Activated CD4-positive, alpha-beta T cell treated with anti-CD3 and anti-CD28 coated beads, Interleukin-2, Interleukin-4, amounts not matched to agents 100 ng/mL and 50 ng/mL, durations not matched to agents 16 hours and 8 hours (primary cell): ENCODE measurements around the gene HNMT.

Experiments
- DNase-seq: peaks from one replicate; pipeline ENCODE4 v3.0.0-alpha.2; 2020; ENCODE audit warnings: low spot score

The HNMT gene

DNA sequence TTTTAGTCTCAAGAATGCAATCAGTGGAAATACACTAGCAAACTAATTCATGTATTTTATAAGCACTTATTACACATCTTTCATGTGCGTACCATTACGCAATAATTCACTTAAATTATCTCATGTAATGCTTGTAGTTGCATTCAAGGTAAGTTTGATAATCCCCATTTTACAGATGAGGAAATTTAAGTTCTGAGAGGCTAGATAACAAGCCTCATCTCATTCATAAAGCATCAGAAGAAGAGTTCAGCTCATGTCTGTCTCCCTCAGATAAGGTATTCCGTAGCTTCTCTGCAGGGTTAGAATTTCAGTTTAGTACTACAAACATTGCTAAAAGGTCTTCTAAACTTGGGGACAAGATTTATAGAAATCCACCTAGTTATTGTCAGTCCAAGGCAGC is 47.8 kb downstream of the HNMT start:
- DNase-seq: no peak

DNA sequence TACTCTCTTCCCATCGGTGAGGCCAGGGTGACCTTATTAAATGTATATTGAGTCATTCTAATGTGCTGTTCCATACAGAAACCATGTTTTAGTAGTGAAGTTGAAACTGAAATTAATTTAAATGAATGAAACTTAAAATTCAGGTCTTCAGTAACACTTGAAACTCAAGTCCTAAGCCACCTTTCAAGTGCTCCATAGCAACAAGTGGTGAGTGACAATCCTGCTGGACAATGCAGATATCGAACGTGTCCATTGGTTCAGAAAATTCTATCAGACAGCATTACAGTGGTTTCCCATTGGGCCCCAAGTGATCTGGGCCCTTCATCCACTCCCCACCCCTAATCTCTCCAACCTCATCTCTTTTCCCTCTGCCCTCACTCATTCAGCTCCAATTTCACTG is 48.7 kb downstream of the HNMT start:
- no peak for DNase-seq

DNA sequence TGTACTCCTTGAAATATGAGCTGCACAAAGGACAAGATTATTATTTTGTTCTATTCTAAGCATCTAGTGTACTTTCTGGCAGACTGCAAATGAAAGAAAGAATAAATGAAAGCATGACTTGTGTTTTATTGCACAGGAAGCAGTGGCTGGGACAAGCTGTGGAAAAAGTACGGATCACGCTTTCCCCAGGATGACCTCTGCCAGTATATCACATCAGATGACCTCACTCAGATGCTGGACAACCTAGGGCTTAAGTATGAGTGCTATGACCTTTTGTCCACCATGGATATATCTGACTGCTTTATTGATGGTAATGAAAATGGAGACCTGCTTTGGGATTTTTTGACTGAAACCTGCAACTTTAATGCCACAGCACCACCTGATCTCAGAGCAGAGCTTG is 49.4 kb downstream of the HNMT start:
- no peak for DNase-seq

DNA sequence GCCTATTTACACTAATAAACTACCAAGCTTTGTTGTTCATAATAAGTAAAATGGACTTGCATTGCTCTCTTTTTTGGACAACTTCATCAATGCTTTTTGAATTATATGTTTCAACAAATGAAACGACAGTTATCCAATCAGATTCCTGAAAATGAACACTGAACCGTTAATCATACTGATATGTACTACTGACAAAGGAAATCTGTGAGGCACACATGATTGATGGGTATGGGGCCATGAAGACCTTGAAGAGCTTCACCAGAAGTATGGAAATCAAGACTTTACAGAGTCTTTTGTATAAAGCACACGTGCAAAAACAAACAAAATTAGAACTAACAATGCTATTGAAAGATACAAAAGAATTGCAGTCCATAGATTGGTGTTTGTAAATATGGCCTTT is 51.2 kb downstream of the HNMT start:
- no peak for DNase-seq

DNA sequence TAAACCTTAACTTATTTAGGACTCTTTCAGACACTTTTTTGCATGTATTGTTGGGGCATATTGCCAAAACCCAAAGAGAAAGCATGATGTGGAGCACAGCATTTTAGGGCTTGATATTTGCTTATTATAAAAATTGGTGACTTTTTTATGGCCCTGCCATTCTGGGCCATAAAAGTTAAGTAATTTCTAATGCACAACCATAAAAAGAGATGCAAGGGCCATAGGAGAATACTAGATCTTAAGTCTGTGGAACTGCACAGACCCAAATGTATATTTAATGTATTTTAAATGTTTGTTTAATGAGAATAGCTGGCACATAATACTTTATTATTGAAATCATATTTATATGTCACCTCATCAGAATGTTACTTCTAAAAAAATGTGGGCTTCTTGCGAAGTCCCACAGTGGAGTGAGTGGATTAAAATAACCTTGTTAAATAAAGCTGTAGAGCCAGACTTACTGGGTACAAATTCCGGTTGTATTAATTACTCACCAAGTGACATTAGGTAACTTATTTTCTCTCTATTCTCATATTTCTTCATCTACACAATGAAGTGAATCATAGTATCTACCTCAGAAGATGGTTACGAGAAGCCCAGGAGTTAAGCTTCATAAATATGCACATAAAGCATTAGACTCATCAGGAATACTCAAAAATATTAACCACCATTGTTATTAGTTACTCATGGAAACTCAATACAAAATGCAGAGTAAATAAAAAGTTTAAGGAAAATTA is 52.2 kb downstream of the HNMT start:
- no peak for DNase-seq

DNA sequence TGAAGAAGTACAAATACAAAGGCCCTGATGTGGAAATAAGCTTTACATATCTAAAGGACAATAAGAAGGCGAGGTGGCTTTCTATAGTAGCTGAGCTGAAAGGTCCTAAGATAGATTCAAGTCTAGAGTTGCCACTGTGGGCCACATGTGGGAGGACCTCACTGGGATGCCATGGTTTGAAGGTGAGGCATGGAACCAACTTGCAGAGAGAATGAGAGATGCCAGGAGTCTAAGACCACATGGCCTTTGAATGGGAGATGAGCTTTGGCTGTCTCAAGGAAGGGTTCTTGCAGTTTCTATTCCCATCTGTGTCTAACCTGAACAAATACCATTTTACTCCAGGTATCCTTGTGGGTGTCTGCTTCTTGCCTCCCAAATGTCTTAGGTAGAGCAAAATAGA is 53.6 kb downstream of the HNMT start:
- DNase-seq: no peak

DNA sequence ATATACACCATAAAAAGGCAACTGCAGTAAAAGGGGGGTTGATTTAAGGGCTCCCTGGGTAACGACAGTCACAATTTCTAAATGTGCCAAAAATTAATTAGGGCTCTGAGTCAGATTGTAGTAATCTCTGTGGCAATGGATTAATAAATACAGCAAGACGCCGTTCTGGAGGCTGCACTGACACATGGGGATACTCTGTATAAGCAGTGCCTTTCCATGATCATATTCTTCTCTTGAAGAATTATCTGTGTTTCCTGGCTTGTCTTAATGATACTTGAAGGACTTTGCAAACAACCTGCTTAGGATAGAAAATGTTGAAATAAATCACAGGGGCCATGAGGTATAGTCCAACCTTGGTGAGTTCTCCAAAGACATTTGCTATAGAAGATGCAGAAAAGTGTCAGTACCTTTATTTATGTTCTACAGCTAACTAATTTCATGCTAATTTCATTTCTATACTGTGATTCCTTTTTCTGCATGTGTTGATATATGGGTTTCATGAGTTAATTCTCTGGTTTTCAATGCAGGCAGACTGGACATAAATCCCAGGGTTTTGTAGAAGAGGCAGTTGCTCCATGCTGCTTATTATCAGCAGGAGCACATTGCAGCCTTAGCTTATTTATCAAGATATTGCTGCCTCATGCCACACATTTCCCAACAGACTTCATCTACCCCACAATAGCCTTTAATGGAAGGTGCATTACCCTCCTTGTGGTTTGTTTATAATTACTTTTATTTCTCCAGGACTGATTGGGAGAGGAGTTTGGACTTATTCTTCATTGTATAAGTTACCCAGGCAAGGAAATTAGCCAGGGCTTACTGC is 54.8 kb downstream of the HNMT start:
- DNase-seq: no peak

DNA sequence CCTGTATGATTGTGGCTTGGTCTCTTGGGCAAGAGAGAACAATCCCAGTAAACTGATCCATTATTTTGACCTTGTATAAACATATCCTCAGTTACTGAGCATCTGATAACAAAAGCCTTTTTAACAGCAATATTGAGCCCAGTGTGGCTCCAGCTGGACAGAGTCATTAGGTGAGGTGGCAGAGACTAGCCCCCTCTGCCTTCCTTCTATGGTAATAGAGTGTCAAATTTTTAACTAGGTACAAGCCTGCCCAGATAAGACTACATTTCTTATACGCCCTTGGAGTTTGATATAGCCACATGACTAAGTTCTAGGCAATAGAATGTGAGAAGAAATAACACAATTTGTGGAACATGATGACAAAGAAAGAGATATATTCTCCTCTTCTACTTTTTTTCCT is 56.2 kb downstream of the HNMT start:
- no peak for DNase-seq

DNA sequence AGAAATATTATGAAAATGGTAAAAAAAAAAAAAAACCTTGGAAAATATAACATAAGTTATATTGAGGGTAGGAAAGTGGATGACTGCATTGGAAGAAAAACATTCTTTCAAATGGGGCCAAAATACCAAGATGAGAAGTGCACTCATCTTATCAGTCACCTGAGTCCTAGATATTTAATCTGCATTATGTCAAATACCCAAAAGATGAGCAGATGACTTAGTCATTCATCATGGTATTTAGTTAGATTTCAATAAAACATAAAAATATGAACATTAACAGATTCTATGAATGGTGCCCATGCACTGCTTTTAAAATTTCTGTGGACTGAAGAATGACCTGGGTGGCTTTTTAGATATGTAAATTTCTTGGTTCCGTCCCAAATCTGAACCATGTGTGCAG is 56.9 kb downstream of the HNMT start:
- no peak for DNase-seq

DNA sequence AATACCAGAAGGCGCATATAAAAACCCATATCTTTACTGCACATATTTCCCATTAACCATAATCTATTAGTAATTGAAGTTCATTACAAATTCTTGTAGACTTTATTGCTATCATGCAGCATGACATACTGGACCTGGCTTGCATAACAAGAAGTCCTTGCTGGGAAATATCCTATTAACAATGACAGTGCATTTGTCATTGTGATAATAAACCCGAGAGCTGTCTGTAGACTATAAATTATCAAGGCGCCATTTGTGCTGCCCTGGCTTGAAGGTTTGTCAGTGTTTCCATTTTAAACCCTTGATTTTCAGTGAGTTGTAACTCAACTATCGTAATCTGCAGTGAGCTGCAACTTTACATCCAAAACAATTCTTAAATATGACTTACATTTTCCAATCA is 59.0 kb downstream of the HNMT start:
- no peak for DNase-seq

DNA sequence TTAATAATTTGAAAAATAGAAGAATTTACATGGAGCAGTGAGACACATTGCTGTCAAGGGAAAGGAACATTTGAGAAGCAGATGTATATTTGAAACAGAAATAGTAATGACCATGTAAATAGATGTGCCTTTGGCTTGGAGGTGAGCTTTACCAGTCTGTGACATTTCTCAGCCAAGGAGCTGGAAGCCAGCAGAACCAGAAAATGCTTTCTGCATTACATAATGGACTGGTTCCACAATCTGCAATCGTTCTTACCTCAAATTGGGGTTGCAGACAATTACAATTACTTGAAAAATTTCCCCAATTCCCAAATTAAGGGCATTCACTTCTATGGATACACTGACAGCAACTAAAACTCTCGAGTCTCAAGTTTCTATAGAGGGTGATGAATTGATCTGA is 59.7 kb downstream of the HNMT start:
- no peak for DNase-seq

DNA sequence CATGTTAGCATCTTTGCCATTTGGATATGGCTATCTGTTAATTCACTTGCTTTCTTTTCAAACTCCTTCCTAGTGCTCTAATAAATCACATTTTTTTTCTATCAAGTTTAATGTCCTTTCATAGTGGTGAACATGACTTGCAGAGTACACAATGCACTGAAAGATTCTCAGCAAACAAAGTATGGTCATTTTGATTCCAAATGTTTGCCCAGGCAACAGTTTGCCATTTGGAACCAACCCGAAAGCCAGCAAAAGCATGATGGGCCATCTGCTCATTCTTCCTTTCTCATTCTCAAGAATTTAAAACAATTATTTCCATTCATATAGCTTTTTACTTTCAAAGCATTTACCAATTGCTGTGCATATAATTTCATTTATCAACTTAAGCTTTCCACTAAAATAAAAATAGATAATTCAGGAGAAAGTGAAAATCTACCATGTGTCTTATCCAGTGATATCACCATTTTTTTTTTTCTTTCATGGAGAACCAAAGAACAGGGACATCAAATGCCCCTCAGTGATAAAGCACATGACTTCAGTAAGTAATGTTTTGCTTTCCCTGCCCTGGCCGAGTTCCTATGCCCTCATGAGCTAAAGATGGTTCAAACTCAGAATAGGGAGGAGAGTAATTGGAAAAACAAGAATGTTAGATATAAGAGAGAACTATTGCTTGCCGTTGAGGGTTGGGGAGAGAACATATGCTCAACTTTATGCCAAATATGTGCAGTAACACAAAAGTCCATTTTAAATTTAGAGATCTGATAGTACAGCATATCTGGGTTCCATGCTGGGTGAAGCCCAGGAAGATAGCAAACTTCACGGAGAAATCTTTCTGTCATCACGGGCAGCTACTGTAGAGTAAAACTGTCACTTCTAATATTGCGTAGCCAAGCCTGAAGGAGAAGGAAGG is 62.1 kb downstream of the HNMT start:
- no peak for DNase-seq

DNA sequence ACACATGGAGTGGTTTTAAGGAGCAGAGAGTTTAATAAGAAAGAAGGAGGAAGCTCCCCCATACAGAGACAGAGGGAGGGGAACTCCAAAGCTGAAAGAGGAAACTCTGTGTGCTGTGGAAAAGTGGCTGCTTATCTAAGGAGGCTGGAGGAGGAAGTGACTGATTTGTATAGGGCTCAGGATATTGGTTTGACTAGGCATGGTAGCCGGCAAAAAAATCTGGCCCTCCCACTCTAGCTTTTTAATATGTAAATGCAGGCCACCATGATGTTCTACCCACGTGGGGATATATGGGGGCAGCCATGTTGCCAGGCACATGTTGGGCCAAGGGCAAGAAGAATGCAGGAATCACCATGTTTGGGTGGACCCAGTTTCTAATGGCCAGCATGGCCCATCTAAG is 64.3 kb downstream of the HNMT start:
- no peak for DNase-seq

DNA sequence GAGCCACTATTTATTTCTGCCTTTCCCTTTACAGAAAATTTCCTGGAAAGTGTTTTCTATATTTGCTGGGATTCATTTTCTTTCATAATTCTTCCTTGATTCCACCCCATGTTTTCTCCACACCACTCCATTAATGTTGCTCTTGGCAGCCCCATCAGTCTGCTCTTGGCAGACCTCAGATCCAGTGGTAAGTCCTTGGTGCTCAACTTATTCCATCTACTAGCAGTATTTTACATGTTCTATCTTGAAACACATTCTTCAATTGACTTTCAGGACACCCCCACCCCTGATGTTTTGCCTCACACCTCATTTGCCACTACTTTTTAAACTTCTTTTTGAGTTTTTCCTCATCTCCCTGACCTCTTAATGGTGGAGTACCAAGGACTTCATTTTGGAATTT is 65.0 kb downstream of the HNMT start:
- no peak for DNase-seq

DNA sequence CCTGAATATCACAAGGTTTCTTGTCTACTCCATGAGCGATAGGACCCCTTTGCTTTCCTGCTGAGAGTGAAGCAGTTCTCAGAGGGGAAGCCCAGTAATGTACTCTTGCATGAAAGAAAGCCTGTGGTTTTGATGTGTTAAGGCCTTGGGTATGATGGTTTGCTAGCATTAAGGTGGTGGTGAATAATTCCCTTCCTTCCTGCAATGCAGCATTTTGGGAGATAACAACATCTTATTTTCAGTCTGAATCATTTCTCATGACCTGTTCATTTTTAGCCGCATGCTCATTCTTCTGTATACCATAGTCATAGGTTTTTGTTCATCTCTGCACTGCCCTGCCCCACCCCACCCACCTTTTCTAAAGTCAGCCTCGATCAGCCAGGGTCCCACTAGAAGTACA is 66.2 kb downstream of the HNMT start:
- peak; percentile 6 for DNase-seq

DNA sequence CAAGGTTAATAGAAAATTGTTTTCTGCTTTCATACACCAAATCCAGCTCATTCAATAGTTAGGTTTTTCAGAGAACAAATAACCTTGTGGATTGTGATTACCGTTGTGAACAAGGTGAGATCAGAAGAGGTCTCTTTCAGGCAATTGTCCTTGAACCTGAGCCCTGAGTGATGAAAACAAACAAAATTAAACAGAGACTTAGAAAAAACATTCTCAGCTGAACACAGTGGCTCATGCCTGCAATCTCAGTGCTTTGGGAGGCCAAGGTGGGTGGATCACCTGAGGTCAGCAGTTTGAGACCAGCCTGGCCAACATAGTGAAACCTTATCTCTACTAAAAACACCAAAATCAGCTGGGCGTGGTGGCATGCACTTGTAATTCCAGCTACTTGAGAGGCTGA is 68.1 kb downstream of the HNMT start:
- DNase-seq: no peak

DNA sequence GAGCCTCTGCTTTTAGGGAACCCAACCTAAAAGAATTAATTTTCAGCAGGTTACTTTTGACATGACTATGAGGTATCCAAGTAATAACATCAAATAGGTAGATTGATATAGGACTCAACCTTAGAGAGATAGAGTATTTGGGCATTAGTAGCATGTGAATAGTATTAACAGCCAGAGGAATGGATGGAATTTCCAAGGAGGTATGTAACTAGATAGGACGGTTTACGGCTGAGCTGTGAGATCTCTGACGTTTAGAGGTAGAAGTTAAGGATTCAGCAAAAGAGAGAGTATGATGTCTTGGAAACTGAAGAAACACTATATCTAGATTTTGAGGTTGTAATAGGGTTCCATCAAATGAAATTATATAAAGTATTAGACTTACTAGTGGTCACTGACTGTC is 70.3 kb downstream of the HNMT start:
- no peak for DNase-seq

DNA sequence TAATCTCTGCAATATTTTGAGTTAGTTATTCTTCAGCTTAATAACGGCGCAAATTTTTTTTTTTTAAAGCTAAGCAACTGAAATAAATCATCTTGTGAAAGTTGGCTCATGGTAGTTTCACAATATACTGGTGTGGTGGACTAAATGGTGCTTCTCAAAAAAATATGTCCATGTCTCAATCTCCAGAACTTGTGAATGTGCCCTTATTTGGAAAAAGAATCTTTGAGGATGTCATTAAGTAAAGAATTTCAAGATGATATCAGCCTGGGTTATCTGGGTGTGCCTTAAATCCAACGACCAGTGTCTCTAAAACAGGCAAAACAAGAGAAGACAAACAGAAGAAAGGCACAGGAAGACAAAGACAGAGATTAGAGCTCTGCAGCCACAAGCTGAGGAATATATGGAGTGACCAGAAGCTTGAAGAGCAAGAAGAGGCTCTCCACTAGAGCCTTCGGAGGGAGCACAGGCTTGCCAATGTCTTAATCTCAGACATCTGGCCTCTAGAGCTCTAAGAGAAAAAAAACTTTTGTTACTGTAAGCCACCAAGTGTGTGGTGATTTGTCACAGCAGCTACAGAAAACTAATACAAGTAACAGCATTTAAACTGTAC is 71.4 kb downstream of the HNMT start:
- DNase-seq: no peak

DNA sequence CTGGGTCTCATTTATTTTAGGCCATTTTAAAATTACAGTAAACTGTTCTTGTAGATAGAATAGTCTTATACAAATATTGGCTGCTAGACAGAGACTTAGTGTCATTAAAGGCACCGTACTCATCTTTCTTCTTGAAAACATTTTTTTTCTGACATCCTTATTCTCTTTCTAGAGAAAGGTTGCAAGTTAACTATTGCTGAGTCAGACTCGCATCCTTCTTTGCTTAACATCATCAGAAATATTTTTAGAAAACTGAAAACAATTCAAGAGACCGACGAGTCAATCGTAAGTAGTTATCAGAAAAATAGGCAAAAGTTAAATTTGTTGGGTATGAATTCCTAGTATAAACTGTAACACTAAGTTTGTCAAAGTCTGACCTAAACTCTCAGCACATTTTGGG is 72.2 kb downstream of the HNMT start:
- no peak for DNase-seq

DNA sequence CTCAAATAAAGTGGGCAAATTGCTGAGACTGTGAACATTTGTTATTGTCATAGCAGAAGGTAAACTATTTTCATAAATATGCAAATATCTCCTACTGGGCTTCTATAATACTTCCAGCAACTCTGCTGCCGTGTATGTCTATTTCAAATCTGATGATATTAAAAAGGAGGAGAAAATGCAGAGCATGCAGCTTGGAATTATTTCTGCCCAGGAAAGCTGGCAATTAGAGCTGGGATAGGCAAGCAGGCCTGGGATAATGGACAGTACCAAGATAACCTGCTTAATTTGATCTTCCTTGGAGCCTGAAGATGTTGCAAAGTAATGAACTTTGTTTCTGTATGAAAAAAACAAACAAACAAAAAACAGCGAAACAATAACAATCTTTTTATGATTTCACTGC is 72.8 kb downstream of the HNMT start:
- DNase-seq: no peak

DNA sequence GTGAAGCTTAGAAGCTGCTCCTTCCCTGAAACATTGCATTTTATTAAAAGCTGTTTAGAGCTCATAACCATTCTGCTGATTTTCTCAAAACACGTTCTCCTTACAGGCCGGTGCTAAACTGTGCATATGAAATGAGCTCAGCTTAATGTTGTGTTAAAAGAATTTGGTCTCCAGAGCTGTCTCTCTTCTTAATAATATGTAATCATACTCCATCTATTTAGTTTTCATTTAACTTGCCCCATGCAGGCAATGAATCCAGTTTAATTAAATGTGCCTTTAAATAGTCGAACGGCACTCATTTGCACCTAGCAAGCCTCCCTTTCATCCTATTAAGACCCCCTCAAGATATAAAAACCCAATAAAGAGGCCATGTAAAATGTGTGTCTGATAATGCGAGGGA is 76.3 kb downstream of the HNMT start:
- DNase-seq: no peak

DNA sequence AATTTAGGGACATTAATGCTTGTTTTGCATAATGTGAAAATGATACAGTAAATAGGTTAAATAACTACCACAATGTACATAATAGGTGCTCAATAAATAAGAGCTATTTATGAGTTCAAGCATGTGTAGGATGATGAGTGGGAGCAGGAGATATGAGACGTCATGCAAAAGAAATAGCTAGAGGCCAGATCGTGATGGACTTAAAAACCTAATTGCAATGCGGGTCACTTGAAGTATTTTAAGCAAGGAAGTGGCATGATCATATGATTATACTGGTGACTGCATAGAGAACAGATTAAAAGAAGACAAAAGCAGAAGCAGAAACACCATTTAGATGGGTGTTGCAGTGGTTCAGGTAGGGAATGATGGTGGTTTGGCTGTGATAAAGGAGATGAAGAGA is 78.0 kb downstream of the HNMT start:
- no peak for DNase-seq
